CD14-positive monocyte (primary cell): ENCODE data around the gene NDC1. TPM values are rescaled to one million over a fixed set of nuclear protein-coding genes. Genes with fewer than 3 reads are reported as not detected.
A peak's percentile ranks its signal among the peaks of the same experiment; 100 is the strongest.

Experiments used
- DNase-seq, 3 donors: peaks; one replicate each; pipeline ENCODE4 v3.0.0-alpha.2; 2011 to 2022
- H2AFZ ChIP-seq: 2 replicates; pipeline ENCODE4 v1.6.0; 2012; ENCODE audit warnings: mild to moderate bottlenecking, low read depth, low read length, inconsistent platforms; ENCODE audit not compliant: insufficient read depth, poor library complexity, severe bottlenecking
- H3K27ac ChIP-seq, 2 donors: 1 replicate in 1 of 2; 2 replicates in 1 of 2; pipeline ENCODE4 v1.5.1; 2012 to 2013; ENCODE audit warnings: low read length in 2 of 2, control low read depth in 1 of 2, inconsistent platforms in 1 of 2, low read depth in 1 of 2, mild to moderate bottlenecking in 1 of 2
- H3K27me3 ChIP-seq, 2 donors: one replicate each; pipeline versions ENCODE4 v1.6.0 to v1.6.1; 2011 to 2013; ENCODE audit warnings: low read length in 2 of 2; ENCODE audit not compliant: control insufficient read depth in 2 of 2, insufficient read depth in 2 of 2
- H3K36me3 ChIP-seq, 2 donors: replicated peaks in 1 of 2; 1 replicate in 1 of 2; 2 replicates in 1 of 2; pipeline versions ENCODE4 v1.5.1 to v1.6.1; 2012 to 2013; ENCODE audit warnings: low read length in 2 of 2, control low read depth in 1 of 2, inconsistent platforms in 1 of 2, mild to moderate bottlenecking in 1 of 2; ENCODE audit not compliant: insufficient read depth in 2 of 2, control insufficient read depth in 1 of 2
- H3K4me1 ChIP-seq, 2 donors: 1 replicate in 1 of 2; 2 replicates in 1 of 2; pipeline versions ENCODE4 v1.5.1 to v1.6.1; 2012 to 2013; ENCODE audit warnings: low read length in 2 of 2, control low read depth in 1 of 2, inconsistent platforms in 1 of 2, mild to moderate bottlenecking in 1 of 2, moderate library complexity in 1 of 2; ENCODE audit not compliant: insufficient read depth in 2 of 2, control insufficient read depth in 1 of 2
- H3K4me2 ChIP-seq: replicated peaks from 2 replicates; pipeline ENCODE3; 2012; ENCODE audit warnings: low read length, moderate library complexity, mild to moderate bottlenecking; ENCODE audit not compliant: poor library complexity, severe bottlenecking; ENCODE audit errors: extremely low read depth
- H3K4me3 ChIP-seq, 3 experiments: fragments of 200-600 bp in 1 of 3; sonication (generic) in 1 of 3; replicated peaks in 1 of 3; 1 replicate in 2 of 3; 2 replicates in 1 of 3; pipeline ENCODE4 v1.5.1; 2011 to 2013; ENCODE audit warnings: low read length in 3 of 3, mild to moderate bottlenecking in 3 of 3, control low read depth in 2 of 3, low read depth in 2 of 3, inconsistent platforms in 1 of 3, moderate library complexity in 1 of 3
- H3K79me2 ChIP-seq: 2 replicates; pipeline ENCODE4 v1.6.0; 2012; ENCODE audit warnings: mild to moderate bottlenecking, control low read depth, inconsistent platforms, low read length, moderate library complexity; ENCODE audit not compliant: insufficient read depth
- H3K9ac ChIP-seq: 2 replicates; pipeline ENCODE4 v1.6.0; 2017; ENCODE audit warnings: low read length, mild to moderate bottlenecking; ENCODE audit not compliant: insufficient read depth, poor library complexity, severe bottlenecking
- H3K9me3 ChIP-seq, 2 donors: replicated peaks in 1 of 2; 1 replicate in 1 of 2; 2 replicates in 1 of 2; pipeline versions ENCODE4 v1.5.1 to v1.6.1; 2012 to 2013; ENCODE audit warnings: low read length in 2 of 2, control low read depth in 1 of 2; ENCODE audit not compliant: control insufficient read depth in 1 of 2, insufficient read depth in 1 of 2
- H4K20me1 ChIP-seq: 2 replicates; pipeline ENCODE4 v1.6.0; 2012; ENCODE audit warnings: mild to moderate bottlenecking, low read length, control low read depth, moderate library complexity; ENCODE audit not compliant: insufficient read depth
- H3K27ac Mint-ChIP-seq, 7 donors: one replicate each; pipeline ENCODE4 v1.8.0; 2020; ENCODE audit warnings: mild to moderate bottlenecking in 7 of 7, mixed read lengths in 7 of 7, moderate library complexity in 6 of 7, inconsistent platforms in 2 of 7
- H3K27me3 Mint-ChIP-seq, 3 donors: one replicate each; pipeline ENCODE4 v1.8.0; 2021 to 2022; ENCODE audit warnings: low read depth in 3 of 3, mild to moderate bottlenecking in 3 of 3, mixed read lengths in 3 of 3, moderate library complexity in 3 of 3, inconsistent platforms in 1 of 3
- H3K36me3 Mint-ChIP-seq, 2 donors: one replicate each; pipeline ENCODE4 v1.8.0; 2020; ENCODE audit warnings: mixed read lengths in 2 of 2, inconsistent platforms in 1 of 2, mild to moderate bottlenecking in 1 of 2
- H3K4me1 Mint-ChIP-seq: one replicate; pipeline ENCODE4 v1.8.0; 2020; ENCODE audit warnings: mild to moderate bottlenecking, mixed read lengths
- H3K4me3 Mint-ChIP-seq, 2 donors: one replicate each; pipeline ENCODE4 v1.8.0; 2020; ENCODE audit warnings: mild to moderate bottlenecking in 2 of 2, mixed read lengths in 2 of 2, moderate library complexity in 1 of 2
- H3K9me3 Mint-ChIP-seq, 7 donors: one replicate each; pipeline ENCODE4 v1.8.0; 2020 to 2022; ENCODE audit warnings: mixed read lengths in 7 of 7, mild to moderate bottlenecking in 6 of 7, moderate library complexity in 6 of 7, inconsistent platforms in 2 of 7
- WGBS: methylation state at CpG from one replicate; pipeline ENCODE4 v1.1.5; 2013; ENCODE audit warnings: missing lambda C conversion rate; ENCODE audit not compliant: insufficient coverage; 5-methylcytosine and 5-hydroxymethylcytosine counted together
- intact Hi-C, 2 donors: fragments of 100-400 bp; cut with micrococcal nuclease; formaldehyde crosslinking; loops; one replicate each; pipeline versions ENCODE4 v1.15.0 to v1.15.1; 2023
- polyA plus RNA-seq, 3 donors: library from polyadenylated mRNA; depleted of rRNA in 1 of 3; unstranded in 2 of 3; stranded (reverse) in 1 of 3; fragments of 300-500 nt in 2 of 3; fragments of >200 nt in 1 of 3; fragmentation: Illumina TruSeq in 2 of 3; gene quantifications; 1 replicate in 2 of 3; 2 replicates in 1 of 3; pipeline ENCODE4 v1.2.3, GENCODE V29; 2012 to 2021
- TF ChIP-seq, protein P1 (sequence below): fragments of 200-600 bp; IDR thresholded peaks from one replicate; pipeline ENCODE4 v1.8.0; 2022; ENCODE audit warnings: antibody characterized with exemption, mild to moderate bottlenecking

NDC1 gene
- polyA plus RNA-seq, 3 donors, result 3.0 to 6.1 (median 4.7) TPM

GRCh38 chr1:53769184-53769583, 68.9 kb downstream of the NDC1 start:
- H3K9me3 Mint-ChIP-seq, result no peaks in the 10 kb centered on the region
- Histone ChIP-seq H2AFZ (no peak overlapping the region), H3K9me3 (no peaks in the 10 kb centered on the region), H3K27ac (no peak overlapping the region), H3K79me2 (no peaks in the 10 kb centered on the region), H3K27me3 (no peaks in the 10 kb centered on the region), H3K36me3 (peaks cover 42 to 65% of the 10 kb centered on the region in 2 donors), H3K4me2 (no peak overlapping the region), H3K9ac (no peak overlapping the region), H4K20me1 (no peaks in the 10 kb centered on the region), H3K4me1 (no peaks in the 10 kb centered on the region), H3K4me3 (no peak overlapping the region)
- DNase-seq, result no peak
- TF ChIP-seq, protein P1, sequence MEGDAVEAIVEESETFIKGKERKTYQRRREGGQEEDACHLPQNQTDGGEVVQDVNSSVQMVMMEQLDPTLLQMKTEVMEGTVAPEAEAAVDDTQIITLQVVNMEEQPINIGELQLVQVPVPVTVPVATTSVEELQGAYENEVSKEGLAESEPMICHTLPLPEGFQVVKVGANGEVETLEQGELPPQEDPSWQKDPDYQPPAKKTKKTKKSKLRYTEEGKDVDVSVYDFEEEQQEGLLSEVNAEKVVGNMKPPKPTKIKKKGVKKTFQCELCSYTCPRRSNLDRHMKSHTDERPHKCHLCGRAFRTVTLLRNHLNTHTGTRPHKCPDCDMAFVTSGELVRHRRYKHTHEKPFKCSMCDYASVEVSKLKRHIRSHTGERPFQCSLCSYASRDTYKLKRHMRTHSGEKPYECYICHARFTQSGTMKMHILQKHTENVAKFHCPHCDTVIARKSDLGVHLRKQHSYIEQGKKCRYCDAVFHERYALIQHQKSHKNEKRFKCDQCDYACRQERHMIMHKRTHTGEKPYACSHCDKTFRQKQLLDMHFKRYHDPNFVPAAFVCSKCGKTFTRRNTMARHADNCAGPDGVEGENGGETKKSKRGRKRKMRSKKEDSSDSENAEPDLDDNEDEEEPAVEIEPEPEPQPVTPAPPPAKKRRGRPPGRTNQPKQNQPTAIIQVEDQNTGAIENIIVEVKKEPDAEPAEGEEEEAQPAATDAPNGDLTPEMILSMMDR, result no peak
- intact Hi-C loops, result no loop called here
- peaks cover 56 to 62% of the 10 kb centered on the region in 2 donors for H3K36me3 Mint-ChIP-seq
- H3K4me3 Mint-ChIP-seq, result no peak overlapping the region
- no CpG with 5 or more reads among the region's 1 CpG for WGBS
- no peaks in the 10 kb centered on the region for H3K27me3 Mint-ChIP-seq
- peaks cover 1% of the 10 kb centered on the region for H3K4me1 Mint-ChIP-seq
- H3K27ac Mint-ChIP-seq, result no peak overlapping the region

GRCh38 chr1:53766831-53767405, 71.2 kb downstream of the NDC1 start:
- no CpG with 5 or more reads among the region's 3 CpGs for WGBS
- Histone ChIP-seq H3K27me3 (no peaks in the 10 kb centered on the region), H3K4me1 (no peaks in the 10 kb centered on the region), H3K4me2 (no peak overlapping the region), H3K9ac (no peak overlapping the region), H3K9me3 (no peaks in the 10 kb centered on the region), H4K20me1 (no peaks in the 10 kb centered on the region), H3K79me2 (no peaks in the 10 kb centered on the region), H3K27ac (peak overlapping the region in 1 of 2 donors; percentile 7), H2AFZ (no peak overlapping the region), H3K36me3 (peaks cover 31 to 51% of the 10 kb centered on the region in 2 donors), H3K4me3 (no peak overlapping the region)
- Mint-ChIP-seq H3K9me3 (peaks cover 0 to 2% (median 0%) of the 10 kb centered on the region in 7 donors), H3K27ac (peak overlapping the region in 1 of 7 donors; percentile 43), H3K27me3 (no peaks in the 10 kb centered on the region), H3K4me1 (peaks cover 1% of the 10 kb centered on the region), H3K36me3 (peaks cover 39 to 47% of the 10 kb centered on the region in 2 donors), H3K4me3 (no peak overlapping the region)
- DNase-seq, result no peak
- intact Hi-C loops, result no loop called here
- TF ChIP-seq, protein P1, result no peak
